Keratinocyte (primary cell): ENCODE data around the gene LRWD1.
"Not testable (repeated sequence)": the region's sequence is repeated elsewhere in the genome, so short reads cannot be mapped to it uniquely, and the experiment has no call there.

Experiments
- CTCF ChIP-seq, 3 experiments: IDR thresholded peaks in 1 of 3; conservative IDR thresholded peaks in 1 of 3; optimal IDR thresholded peaks in 1 of 3; 2 replicates in 2 of 3; 3 replicates in 1 of 3; pipeline versions ENCODE3 to v1.5.1; 2011; ENCODE audit warnings: low read length in 3 of 3, mild to moderate bottlenecking in 3 of 3, moderate library complexity in 2 of 3, control low read depth in 1 of 3, inconsistent platforms in 1 of 3; ENCODE audit not compliant: insufficient read depth in 2 of 3; ENCODE audit errors: extremely low read depth in 1 of 3
- EZH2 ChIP-seq: IDR thresholded peaks from one replicate; pipeline ENCODE4 v1.6.1; 2012; ENCODE audit warnings: inconsistent platforms, mild to moderate bottlenecking, low read length, moderate library complexity

GRCh38 chr7:102454932-102455331 lies 9.9 kb upstream of the LRWD1 start:
- not testable (repeated sequence) for TF ChIP-seq CTCF (optimal IDR thresholded peaks at IDR 0.05 in 1 of 3, IDR thresholded peaks at IDR 0.05 in 1 of 3, conservative IDR thresholded peaks at IDR 0.05 in 1 of 3; ENCODE audit: extremely low read depth in 1 of 3, insufficient read depth in 2 of 3, low read length in 3 of 3); EZH2
